Right lobe of liver (tissue), 4 donors: Measurements from ENCODE around the gene ARL15.

Source experiments
- CTCF ChIP-seq, 4 donors: fragments of 200-600 bp in 3 of 4; fragments of 450-650 bp in 1 of 4; IDR thresholded peaks; one replicate each; pipeline versions ENCODE4 v1.5.1 to v1.8.0; 2016 to 2022; ENCODE audit warnings: antibody characterized with exemption in 4 of 4, mild to moderate bottlenecking in 2 of 4
- POLR2A ChIP-seq: fragments of 450-650 bp; IDR thresholded peaks from one replicate; pipeline ENCODE4 v1.6.1; 2017; ENCODE audit warnings: antibody characterized with exemption, mild to moderate bottlenecking
- donor health status: DM: no; HTN: no; CAD: no.
- donor health status: DM: no; HTN: no; CAD: no.
- donor health status: DM: no; HTN: yes; CAD: no.

- TF ChIP-seq CTCF (IDR thresholded peaks at IDR 0.05) (no peak), POLR2A (no peak)
Observed at GRCh38 chr5:53892224-53892623, 418.1 kb downstream of the ARL15 start.
